ENCODE results near the gene PTPRN2. TPM values are rescaled to one million over a fixed set of nuclear protein-coding genes. Genes with fewer than 3 reads are reported as not detected.
A peak's percentile ranks its signal among the peaks of the same experiment; 100 is the strongest.

PTPRN2 gene
- total and polyA plus RNA-seq, 2 of the 8 experiments (the other 6 are each of a cell fraction or from before 2014, with no cell fraction given): 2.6 to 4.5 TPM

DNA sequence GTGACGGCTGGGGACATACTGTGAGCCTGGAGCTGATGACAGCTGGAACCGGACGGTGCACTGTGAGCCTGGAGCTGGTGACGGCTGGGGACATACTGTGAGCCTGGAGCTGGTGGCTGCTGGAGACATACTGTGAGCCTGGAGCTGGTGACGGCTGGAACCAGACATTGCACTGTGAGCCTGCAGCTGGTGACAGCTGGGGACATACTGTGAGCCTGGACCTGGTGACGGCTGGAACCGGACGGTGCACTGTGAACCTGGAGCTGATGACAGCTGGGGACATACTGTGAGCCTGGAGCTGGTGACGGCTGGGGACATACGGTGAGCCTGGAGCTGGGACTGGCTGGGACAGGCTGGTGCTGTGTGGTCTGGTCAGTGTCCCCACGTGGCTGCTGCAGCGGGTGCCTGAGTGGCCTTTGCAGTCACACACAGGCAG is 47.9 kb downstream of the PTPRN2 start:
- Histone ChIP-seq H3K79me1 (ENCODE audit: low read depth, low read length) (no peaks in the 10 kb centered on the region), H3K36me3 (ENCODE audit: control insufficient read depth in 2 of 4, insufficient read depth in 4 of 4, low read length in 3 of 4) (no peaks in the 10 kb centered on the region), H2BK120ac (replicated peaks; ENCODE audit: low read depth, low read length) (no peak overlapping the region), H3K27me3 (replicated peaks in 1 of 4; ENCODE audit: control insufficient read depth in 3 of 4, extremely low read depth in 1 of 4, insufficient read depth in 3 of 4, low read length in 3 of 4) (no peaks in the 10 kb centered on the region), H4K20me1 (replicated peaks in 1 of 2; ENCODE audit: control insufficient read depth in 1 of 2, insufficient read depth in 2 of 2, low read length in 2 of 2) (no peaks in the 10 kb centered on the region), H3K4ac (replicated peaks; ENCODE audit: insufficient read length, low read depth, low read length) (no peak overlapping the region), H2BK5ac (ENCODE audit: low read depth, low read length) (no peak overlapping the region), H3K18ac (ENCODE audit: extremely low read depth, low read length) (no peak overlapping the region; the same call in 1 of the 2 replicates), H3K79me2 (ENCODE audit: control insufficient read depth in 1 of 2, insufficient read depth in 2 of 2, low read length in 2 of 2) (no peaks in the 10 kb centered on the region), H3K27ac (ENCODE audit: low read depth, low read length) (no peak overlapping the region), H3K23me2 (ENCODE audit: low read depth, low read length) (no peaks in the 10 kb centered on the region), H3K4me3 (ENCODE audit: extremely low read depth in 1 of 4, insufficient read depth in 2 of 4, low read depth in 3 of 4, low read length in 4 of 4) (no peak overlapping the region), H4K5ac (ENCODE audit: insufficient read length, low read depth, low read length) (no peak overlapping the region), H3K9me3 (ENCODE audit: insufficient read depth in 2 of 2, low read depth in 1 of 2, low read length in 1 of 2) (no peaks in the 10 kb centered on the region), H4K8ac (ENCODE audit: extremely low read depth, insufficient read depth, low read length) (no peak overlapping the region), H3K4me2 (ENCODE audit: insufficient read depth in 1 of 2, low read depth in 2 of 2, low read length in 2 of 2) (no peak overlapping the region), H2BK20ac (ENCODE audit: low read length) (no peak overlapping the region), H3K14ac (ENCODE audit: insufficient read length) (no peak overlapping the region), H2AK5ac (ENCODE audit: low read depth, low read length) (no peak overlapping the region), H3K4me1 (replicated peaks in 1 of 4; ENCODE audit: control insufficient read depth in 3 of 4, insufficient read depth in 4 of 4, low read length in 3 of 4) (peaks cover 0 to 6% (median 2%) of the 10 kb centered on the region in 4 experiments; a peak in 2 of 7 replicates), H3K23ac (ENCODE audit: insufficient read length) (no peak overlapping the region), H4K91ac (replicated peaks; ENCODE audit: insufficient read length, low read length) (no peak overlapping the region), H2AFZ (ENCODE audit: low read length) (no peak overlapping the region), H2BK12ac (ENCODE audit: low read depth, low read length) (no peak overlapping the region; the same call in 1 of the 2 replicates), H3K56ac (replicated peaks; ENCODE audit: insufficient read length, low read depth, low read length) (no peak overlapping the region), H3K9ac (replicated peaks in 1 of 4; ENCODE audit: extremely low read depth in 1 of 4, low read depth in 3 of 4, low read length in 3 of 4) (no peak overlapping the region), H2BK15ac (ENCODE audit: low read length) (peak overlapping the region; percentile 72; the same call in 1 of the 2 replicates)
- CTCF ChIA-PET (ENCODE audit: partially characterized antibody): interaction anchor here (0.6 to 1.6 kb wide), 3 partner anchors 9 to 1153 kb away, joined by 3 read pairs; no protein-coding TSS in a partner anchor
- FAIRE-seq (no peak), DNase-seq (ENCODE audit: low read depth in 1 of 2, low spot score in 2 of 2) (no peak)
- TF ChIP-seq TBP (IDR thresholded peaks at IDR 0.05; ENCODE audit: low read depth, low read length) (no peak), ZNF274 (IDR thresholded peaks at IDR 0.05; ENCODE audit: borderline replicate concordance, extremely low read depth, low read length) (no peak), YY1 (IDR thresholded peaks at IDR 0.05; ENCODE audit: low read depth, low read length) (no peak), EZH2 (IDR thresholded peaks at IDR 0.05; ENCODE audit: low read depth, low read length, severe bottlenecking) (no peak), CEBPB (IDR thresholded peaks at IDR 0.05; ENCODE audit: low read depth, low read length) (no peak), ASH2L (IDR thresholded peaks at IDR 0.05; ENCODE audit: low read length) (no peak)
- TF ChIP-seq, protein P1, sequence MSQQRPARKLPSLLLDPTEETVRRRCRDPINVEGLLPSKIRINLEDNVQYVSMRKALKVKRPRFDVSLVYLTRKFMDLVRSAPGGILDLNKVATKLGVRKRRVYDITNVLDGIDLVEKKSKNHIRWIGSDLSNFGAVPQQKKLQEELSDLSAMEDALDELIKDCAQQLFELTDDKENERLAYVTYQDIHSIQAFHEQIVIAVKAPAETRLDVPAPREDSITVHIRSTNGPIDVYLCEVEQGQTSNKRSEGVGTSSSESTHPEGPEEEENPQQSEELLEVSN (IDR thresholded peaks at IDR 0.05): no peak
- POLR2A ChIA-PET (ENCODE audit: partially characterized antibody): no interaction called here
- WGBS, 2 experiments (ENCODE audit: extremely low coverage in 1 of 2, insufficient coverage in 1 of 2, insufficient read length in 1 of 2, insufficient replicate concordance in 2 of 2, low coverage in 1 of 2, low lambda C conversion rate in 2 of 2, missing lambda C conversion rate in 1 of 2): 90% methylated on average over 12 of the region's 12 CpGs; no CpG with 5 or more reads in 1 of the 2 experiments

Measured in H1 (cell line).